Left hindlimb (tissue), 1 donor: ENCODE measurements around the gene OR6A2.
"Not testable (repeated sequence)": the region's sequence is repeated elsewhere in the genome, so short reads cannot be mapped to it uniquely, and the experiment has no call there.

ENCODE experiments used
- DNase-seq: peaks from one replicate; pipeline ENCODE4 v3.0.0-alpha.2; 2018

OR6A2 gene

DNA sequence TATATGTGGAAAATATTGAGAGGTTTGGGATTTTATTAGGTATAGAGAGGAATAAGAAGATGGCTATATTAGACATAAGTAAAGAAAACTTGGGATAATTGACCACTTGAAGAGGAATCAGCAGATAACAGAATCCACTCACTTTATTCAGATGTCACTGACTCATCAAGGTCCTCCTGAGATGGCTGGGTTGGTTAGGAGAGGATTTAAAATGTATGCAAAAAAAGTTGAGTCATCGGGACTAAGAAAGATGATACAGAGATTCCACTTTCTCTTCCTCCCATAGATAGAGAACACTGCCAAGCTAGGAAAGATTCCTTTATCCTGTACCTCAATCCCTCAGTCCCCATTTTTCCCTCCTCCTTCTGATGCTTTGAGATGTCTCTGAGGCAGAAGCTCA, at the start of gene OR6A2:
Gene OR6A2, minus strand, starts transcription at position 288 of the 400 bp plus-strand sequence. CDS start 3,981 bp downstream, outside the sequence.
- no peak for DNase-seq

DNA sequence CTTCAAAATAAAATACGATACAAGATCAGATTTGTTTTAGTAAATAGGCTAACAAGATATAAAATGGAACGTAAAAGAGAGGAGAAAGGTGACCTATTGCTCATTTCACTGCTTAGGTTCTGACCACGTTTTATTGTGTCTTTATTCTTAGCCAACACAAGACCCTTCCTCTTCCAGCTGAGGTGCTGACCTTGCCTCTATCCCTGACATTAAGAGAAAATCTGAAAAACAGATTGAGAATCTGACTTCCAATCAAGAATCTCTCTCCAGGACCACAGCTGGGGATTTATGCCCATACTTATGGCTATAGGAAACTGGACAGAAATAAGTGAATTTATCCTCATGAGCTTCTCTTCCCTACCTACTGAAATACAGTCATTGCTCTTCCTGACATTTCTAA, 45.9 kb upstream of the OR6A2 start, which contains the start of gene OR10A5:
Gene OR10A5, plus strand, starts transcription at position 301 of the 400 bp plus-strand sequence. Its CDS starts 0 bp downstream, at position 301.
- DNase-seq, result no peak

DNA sequence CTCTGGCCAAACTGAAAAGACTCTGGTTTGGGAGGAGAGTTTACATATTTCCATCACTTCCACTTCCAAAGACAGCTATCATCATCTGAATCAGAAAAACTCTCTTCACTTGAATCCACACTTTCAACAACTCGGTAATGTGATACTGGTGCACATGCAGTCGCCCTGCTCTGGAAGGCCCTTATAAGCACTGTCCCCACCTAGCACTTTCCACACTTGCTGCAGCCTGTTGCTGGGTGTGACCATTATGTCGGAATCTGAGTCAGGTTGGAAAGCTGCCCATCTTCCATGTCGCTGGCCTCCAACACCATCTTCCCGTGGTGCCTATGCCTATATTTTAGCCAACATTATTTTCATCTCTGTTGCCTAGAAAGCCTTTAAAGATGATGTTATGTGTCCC, 44.9 kb upstream of the OR6A2 start:
- DNase-seq, result no peak

DNA sequence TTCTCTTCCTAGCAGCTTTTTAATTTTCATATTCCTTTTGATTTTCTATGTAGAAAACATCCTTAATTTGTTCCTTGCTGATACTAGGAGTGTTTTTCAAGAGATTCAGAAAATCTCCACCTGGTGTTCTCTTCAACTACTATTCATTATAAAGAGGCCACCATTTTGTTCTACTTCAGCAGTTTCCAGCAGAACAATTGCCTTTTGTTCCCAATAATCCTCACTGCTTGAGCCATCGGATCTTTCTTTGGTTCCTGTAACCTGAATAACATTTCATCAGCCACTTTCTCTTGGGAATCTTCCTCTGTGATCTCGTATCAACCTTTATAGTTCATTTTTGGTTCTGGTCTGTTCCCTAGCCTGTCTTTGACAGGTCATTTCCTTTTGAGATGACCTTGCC, 44.2 kb upstream of the OR6A2 start:
- DNase-seq, result no peak

DNA sequence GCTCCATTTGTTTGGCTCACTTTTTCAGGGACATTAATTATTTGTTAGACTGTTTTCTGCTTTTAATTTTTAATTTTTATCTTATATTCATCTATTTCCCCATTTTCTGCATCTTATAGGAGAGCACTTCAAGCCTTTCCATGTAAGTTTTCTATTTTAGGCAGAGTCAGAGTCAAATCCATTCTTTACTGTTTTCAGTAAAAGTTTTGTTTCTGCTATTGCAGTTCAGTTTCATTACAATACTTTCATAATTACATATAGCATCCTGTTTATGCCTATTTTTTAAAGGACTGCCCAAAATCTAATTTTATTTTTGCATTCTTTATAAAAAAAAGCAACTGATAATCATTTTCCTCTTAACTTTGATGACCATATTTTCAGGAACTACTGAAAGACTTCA, 42.2 kb upstream of the OR6A2 start:
- no peak for DNase-seq

DNA sequence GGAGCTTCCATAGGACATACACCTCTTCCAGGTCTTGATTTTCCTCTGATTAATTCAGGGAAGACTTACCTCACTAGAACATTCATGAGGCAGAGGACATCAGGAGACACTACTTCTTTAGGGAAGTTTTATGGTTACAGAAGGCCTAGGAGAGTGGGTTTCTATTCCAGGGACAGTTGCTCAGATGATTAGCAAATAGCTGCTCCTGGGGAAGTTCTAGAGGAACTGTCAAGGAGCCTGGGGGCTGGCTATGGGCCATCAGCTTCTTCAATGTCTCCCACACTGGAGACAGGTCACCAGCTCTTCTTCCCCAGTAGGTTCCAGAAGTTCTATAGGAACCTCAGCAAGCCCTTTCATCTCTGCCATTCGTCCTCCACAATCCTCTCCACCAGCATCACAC, 34.5 kb upstream of the OR6A2 start:
- DNase-seq, result no peak

DNA sequence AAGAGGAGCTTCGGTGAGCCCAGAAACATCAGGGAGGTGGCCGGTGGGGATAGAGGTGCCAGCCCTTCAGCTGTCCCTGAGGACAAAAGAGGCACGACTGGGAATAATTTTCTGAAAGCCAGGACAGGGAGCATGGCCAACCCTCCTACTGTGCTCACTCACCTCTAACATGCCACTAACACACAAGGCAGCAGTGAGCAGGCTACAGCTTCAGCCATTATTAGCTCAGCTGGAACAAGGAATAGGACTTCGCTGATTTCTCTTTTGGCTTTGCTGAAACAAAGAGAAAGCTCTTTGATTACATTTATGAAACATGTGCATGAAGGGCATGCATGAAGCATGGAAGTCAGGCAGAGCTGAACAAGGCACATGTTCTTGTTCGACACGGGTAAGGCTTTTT, 33.9 kb upstream of the OR6A2 start:
- no peak for DNase-seq

DNA sequence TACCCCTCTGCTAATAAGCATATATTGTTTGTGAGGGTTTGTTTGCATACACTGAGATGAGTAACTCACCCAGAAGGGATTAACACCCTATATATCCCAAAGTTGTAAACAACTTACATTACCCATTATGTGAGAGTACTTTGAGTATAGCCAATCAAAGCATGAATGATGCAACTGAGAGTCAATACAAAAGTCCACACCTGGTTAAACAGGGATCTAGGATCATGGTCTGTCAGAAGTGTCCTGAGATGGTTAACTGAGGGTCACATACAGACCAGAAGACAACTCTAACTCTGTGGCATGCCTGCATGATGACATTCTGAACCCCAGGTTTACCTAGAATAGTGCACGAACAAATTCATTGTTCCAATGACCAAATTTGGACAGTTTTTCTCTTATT, 28.6 kb upstream of the OR6A2 start:
- no peak for DNase-seq

DNA sequence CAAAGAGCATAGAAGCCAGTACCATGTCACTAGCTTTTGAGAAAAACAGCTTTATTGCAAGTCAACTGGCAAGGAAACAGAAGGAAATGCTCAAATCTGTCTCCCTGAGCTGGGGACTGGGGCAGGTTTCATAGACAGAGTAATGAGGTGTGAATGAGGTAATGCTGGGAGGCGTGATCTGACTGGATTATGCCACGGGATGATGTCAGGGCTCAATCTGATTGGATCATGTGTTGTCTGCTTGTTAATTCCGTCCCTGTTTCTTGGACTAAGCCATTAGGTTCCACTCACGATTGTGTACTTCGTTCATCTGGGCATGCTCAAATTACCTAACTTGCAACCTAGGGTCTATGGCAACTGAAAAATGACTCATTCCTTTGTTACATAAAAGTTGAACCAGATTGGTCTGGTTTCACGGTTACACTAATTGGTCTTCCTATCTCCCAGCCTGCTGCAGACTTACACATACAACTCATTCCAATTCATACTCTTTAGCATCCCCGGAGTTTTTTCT, 25.8 kb upstream of the OR6A2 start:
- DNase-seq, result peak; percentile 70

DNA sequence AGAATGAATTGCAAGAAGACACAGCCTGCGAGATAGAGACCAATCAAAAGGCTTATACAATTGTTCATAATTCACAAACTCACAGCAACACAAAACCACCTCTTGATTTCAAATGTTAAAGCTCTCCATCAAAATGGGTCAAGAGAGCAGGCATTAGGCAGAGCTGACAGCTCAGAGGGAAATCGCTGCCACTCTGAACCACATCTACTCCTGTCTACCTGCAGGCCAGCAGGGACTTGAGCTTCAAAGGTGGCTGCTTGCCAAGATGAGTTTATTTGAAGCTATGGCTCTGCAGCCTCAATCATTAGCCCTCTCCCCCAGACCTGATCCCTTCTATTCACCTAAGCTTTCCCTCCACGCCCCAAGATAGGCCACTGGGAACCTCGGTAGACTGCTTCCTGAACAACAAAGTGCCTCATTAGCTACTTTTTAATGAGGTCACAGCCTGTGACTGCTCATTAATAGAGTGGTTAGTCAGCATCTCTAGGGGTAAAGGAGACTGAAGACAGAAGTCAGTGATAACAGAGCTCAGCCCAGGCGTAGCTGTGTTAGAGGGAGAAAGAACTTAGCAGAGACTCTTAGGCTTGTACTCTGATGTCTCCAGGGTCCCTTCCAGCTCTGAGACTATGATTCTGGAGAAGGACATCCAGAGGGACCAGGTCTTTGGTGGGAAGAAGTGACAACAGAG, 24.8 kb upstream of the OR6A2 start:
- no peak for DNase-seq

DNA sequence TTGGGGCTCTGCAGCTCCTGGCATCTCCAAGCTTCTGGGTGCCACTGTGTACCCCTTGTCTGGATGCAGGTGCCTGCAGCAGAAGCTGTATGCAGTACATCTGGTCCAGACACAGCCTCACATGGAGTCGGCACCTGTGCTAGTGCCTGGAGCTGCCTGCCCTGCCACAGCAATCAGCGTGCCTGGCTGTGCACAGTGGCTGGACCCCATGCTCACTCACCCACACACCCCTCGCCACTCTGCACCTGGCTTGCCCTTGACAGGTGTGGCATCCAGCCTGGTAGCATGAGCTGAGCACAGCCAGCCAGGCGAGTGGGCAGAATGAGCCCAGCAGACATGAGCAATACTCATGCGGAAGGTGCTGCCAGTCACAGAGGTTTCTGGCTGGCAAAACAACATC, 19.5 kb upstream of the OR6A2 start:
- no peak for DNase-seq

DNA sequence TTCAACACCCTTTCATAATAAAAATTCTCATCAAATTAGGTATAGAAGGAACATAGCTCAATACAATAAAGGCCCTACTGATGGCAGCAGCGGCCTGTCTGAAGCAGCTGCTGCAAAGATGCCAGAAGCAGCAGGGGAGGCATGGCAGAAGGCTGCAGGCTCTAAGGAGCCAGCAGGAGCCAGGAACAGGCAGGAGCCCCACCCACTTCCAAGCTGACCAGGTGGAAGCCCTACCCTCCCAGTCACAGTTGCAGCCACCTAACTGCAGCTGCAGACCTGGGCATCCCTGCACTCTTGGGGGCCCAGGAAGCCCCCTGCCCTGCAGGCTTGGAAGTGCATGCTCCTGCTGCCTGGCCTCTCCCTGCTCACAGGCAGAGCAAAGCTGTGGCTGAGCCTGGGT, 18.2 kb upstream of the OR6A2 start:
- DNase-seq, result no peak

DNA sequence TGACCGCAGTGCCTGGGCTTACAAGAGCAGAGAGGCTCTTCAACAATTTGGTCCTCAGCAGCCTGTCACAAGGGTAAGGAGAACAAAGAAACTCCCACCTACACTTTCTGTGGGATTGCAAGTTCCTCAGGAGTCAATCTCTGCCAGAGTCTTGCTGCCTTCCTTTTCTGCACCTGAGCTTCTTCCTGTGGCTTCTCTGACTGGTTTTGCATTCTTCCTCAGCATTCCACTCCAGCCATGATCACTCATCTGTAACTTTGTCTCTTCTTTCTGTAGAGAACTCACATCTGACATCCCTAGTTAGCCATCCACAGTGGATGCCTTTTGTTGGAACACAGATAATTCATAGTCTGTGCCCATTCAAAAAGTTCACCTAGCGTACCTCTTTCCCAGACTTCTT, 14.2 kb upstream of the OR6A2 start:
- DNase-seq, result no peak

DNA sequence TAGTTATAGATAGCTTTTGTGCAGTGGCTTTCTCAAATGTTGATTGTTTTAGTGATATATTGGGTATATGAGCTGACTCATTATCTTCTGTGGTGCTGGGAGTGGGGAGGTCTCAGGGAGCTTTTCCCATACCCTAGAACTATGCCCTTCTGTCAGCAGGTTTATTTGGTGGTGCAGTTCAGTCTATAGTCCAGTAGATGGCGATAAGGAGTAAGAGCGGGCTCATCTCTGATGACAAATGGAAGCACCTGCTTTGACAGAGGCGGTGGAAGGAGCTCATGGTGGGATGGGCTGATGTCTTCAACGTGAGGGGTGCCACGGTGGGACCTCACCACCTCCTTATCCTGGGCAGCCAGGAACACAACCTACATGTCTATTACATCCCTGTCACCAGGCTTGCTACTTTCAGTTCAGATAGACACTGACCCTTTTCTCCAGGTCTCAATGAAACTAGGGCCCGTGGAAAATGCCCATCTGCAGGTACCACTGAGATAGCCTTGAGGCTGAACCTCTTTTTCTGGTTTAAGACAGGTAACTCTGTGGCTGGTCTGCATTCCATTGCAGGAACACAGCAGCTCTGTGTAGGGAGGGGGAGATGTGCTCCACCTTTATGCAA, 13.0 kb upstream of the OR6A2 start:
- no peak for DNase-seq

DNA sequence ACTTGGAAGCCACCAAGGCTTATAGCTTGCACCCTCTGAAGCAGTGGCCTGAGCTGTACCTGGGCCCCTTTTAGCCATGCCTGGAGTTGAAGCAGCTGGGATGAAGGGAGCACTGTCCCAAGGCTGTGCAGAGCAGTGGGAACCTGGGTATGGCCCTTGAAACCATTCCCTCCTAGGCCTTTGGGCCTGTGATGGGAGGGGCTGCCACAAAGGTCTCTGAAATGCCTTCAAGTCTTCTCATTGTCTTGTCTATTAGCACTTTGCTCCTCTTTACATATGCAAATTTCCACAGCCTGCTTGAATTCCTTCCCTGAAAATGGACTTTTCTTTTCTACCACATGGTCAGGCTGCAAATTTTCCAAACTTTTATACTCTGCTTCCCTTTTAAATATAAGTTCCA, 1.6 kb upstream of the OR6A2 start:
- not testable (repeated sequence) for DNase-seq

DNA sequence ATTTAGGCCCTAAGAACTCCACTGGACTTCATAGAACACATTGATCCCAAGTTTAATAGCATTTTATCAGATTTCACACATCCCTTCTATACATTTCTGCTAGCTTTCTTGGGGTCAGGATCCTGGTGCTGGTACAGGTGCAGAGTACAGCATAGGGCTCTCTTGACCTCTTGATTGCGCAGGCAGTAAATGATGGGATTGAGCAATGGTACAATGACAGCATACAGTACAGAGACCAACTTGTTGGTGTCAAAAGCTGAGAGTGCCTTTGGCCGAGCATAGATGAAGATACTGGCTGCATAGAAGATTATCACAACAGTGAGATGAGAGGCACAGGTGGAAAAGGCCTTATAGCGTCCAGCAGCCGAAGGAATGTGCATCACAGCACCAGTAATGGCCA, 4.8 kb downstream of the OR6A2 start:
- no peak for DNase-seq

DNA sequence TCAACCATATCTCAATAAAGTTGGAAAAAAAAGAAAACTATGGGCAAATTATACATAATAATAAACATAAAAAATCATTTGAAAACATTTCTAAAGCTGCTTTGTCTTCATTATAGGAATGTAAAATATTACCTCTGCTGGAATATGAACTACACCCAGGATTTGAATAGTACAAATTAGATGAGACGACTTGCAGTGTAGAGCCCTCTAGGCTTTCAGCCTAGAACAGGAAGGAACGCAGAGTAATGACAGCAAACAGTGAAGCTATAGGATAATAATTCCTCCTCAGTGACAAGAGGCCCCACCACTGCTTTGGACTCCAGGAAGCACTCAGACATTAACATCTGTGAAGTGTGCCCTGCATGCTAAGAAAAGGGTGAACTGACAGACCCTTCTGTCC, 8.9 kb downstream of the OR6A2 start:
- no peak for DNase-seq

DNA sequence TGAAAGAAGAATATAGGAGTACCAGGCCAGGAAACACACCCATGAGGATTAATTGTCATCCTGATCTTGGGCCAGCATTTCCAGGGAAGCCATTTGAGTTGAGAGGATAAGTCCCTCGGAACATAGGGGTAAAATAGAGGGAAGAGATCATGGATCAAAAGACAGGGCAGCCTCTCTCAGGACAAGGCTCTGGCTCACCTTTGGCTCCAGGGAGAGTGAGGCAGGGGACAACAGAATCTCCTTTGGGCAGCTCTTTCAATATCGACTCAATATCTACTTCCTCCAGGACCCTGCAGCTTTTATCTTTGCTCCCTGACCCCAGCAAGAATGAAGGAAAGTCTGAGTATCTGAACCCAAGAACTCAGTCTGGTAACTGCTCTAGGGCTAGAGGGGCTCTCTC, 16.8 kb downstream of the OR6A2 start, which contains the start of gene OR2AG1:
Gene OR2AG1, plus strand, starts transcription at position 301 of the 400 bp plus-strand sequence. CDS start 2,018 bp downstream, outside the sequence.
- DNase-seq, result no peak

DNA sequence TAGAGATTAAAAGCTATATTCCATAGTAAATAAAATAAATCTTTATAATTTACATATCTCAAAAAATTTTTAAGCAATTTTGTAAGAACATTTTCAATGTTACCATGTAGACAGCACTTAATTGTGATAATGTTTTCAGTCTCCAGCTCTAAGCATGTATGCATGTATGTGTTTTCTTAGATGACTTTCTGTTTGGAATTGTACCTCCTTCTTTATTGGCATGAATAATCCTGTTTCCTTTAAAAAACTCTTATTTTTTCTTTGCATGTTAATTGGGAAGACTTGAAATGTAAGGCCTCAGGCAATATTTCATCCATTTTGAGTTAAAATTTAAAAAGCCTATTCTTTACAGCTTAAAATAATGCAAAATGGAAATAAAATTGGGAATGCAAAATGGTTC, 18.7 kb downstream of the OR6A2 start:
- no peak for DNase-seq

DNA sequence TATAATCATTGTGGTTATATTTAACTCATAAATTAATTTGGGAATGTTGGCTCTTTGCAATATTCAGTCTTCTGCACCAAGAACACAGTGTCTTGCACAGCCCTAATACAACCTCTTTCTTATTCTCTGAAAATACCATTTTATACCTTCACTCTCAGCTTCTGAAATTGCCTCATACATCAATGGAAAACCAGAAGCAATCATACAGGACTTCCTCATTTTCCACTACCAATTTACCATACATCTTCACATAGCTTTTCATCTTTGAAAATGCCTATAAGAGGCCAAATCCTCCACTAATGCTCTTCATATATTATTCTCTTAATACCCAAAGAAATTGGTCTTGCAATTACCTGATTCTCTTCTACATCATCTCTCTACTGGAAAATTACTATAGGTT, 21.0 kb downstream of the OR6A2 start:
- DNase-seq, result no peak

DNA sequence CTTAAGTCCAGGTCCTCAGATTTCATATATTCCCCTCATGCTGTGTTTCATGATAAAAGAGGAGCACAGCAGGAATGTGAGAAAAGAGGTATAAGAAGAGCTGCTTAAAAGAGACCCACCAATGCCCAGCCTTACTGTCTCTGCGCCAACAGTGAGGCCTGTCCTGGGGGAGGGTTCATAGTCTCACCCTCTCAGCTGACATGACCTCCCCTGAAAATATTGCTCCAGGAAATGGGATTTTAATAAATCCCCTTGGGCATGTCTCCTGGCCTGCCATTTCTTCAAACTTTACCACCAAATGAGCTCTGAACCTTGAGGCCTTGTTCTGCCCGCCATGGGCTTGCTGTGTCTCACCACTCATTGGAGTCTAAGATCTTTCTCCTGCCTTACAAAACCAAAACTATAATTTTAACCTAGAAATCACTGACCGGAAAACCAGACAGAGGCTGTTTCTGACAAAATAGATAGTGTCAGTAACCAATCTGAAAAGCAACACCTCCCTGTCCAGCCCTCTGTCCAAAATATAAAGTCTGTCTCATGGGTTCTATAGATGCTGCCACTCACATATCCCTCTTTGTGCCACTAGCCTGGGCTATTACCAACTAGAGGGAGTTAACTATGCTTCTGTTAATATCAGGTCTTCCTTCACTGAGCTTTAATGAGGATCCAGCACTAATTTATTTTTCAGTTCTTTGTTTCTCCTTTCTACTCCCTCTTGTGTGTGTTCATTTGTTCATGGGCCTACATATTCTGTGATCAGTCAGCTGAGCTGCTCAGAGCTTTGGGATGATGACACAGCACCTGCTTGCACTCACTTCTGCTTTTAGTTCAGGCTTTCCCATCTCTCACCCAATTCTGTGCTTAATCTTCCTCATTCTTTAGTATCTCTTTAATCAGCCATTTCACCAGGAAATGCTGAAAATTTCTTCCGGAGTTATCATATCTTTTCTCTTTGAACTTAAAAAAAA, 27.3 kb downstream of the OR6A2 start, which contains the start of gene OR2AG2:
Gene OR2AG2, minus strand, starts transcription at position 51 of the 968 bp plus-strand sequence. CDS start 3,019 bp downstream, outside the sequence.
- DNase-seq, result no peak

DNA sequence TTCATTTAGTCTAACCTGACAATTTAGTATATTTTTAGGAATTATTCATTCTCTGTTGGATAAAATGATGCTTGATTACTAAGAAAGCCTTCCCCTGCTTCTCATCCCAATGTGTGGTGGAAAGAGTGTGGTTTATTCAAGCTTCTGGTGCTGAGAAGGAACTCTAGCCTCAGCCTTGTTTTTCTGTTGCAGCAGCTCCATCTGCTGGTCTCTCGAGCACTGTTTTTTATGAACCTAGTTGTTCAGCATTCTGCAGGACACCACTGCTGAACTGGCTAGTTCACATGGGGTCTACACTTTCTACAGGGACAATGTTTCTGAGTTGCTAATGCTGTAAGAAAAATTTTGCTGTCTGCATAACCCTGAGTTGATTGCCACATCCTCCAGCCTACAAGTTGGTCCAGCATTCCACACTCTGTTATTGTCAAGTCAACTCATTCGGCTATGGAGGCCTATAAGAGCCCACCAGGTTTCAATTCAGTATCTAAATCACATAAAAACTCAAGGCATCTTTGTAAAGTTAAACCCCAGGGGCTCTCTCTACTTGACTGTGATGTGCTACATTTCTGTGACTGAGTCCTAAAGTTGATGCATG, 42.0 kb downstream of the OR6A2 start:
- DNase-seq, result peak; percentile 50

DNA sequence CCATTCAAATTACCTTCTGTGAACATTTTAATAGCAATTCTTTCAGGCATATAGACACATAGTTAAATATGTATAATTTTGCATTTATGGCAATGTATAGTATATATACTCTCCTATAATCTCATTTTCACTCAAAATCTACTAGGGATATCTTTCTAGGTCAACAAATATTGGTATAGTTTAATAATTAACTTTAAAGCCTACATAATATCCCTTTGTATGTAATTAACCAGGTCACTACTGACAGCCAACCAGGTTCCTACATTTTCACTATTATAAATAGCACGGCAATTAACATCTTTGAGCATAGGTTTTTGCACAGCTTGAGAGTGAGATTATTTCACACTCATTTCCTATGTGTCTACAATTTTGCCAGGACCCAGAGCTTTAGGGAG, 43.5 kb downstream of the OR6A2 start:
- DNase-seq, result no peak
